ENCODE measurements around the gene MSRB1. TPM values are rescaled to one million over a fixed set of nuclear protein-coding genes. Genes with fewer than 3 reads are reported as not detected.
"Not testable (repeated sequence)": the region's sequence is repeated elsewhere in the genome, so short reads cannot be mapped to it uniquely, and the experiment has no call there.

MSRB1 gene
- total RNA-seq, 1 donor from 2014 or later = 35.0 TPM

DNA sequence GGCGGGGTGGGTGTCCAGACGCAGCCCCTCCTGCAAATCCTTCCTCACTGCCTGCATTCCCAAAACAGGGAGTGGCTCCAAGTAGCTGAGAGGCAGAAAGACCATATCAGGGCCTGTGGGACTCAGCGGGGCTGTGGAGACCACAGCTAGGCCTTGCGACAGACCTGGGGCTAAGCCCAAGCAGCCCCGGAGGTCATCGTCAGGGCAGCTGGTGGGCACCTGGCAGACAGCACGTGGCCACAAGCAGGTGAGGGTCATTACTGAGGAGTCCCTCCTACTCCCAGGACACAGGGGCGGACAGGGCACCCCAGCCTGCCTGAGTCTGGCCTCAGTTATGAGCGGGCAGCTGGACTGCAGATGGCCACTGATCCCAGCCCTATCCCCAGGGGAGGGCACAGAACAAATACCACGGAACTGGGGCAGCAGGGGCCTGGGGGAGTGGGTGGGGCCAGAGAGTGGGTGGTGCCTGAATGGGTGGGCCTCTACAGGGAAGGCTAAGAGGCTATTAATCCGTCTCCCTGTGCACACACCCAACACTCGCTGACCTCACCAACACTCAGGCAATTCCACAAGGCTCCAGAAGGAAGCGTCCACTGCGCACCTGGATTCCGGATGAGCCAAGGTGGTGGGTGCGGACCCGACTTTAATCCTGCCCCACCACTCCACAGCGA is 33.3 kb downstream of the MSRB1 start:
- H3K27ac Mint-ChIP-seq = no peak overlapping the region
- H3K36me3 Mint-ChIP-seq (ENCODE audit: low read depth) = no peaks in the 10 kb centered on the region
- H3K4me1 Mint-ChIP-seq (ENCODE audit: low read depth) = no peaks in the 10 kb centered on the region
- intact Hi-C loops (cut with micrococcal nuclease) = no loop called here
- no peak overlapping the region for H3K4me3 Mint-ChIP-seq (ENCODE audit: low read depth)
- DNase-seq (ENCODE audit: low spot score) = no peak
- peaks cover 4% of the 10 kb centered on the region for H3K27me3 Mint-ChIP-seq (ENCODE audit: low read depth)
- H3K9me3 Mint-ChIP-seq = no peaks in the 10 kb centered on the region

DNA sequence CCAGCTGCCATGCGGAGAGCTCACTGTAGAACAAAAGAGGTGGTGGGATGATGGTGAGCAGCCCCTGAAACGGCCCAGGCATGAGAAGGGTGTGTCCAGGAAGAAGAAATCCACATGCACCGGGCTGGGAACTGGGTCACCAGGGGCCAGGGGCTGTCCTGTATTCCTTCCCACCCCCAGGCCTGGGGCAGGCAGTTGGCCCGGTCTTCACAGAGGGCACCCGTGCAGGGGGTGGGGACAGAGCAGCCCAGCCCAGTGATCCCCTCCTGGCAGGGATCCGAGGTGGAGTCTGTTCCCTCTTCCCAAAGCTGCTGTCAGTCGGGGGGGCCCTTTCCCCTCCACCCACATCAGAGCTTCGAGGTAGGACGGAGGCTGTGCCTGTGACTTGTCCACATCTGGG is 34.0 kb downstream of the MSRB1 start:
- H3K4me1 Mint-ChIP-seq (ENCODE audit: low read depth) = no peaks in the 10 kb centered on the region
- no peak overlapping the region for H3K4me3 Mint-ChIP-seq (ENCODE audit: low read depth)
- H3K27ac Mint-ChIP-seq = no peak overlapping the region
- intact Hi-C loops (cut with micrococcal nuclease) = no loop called here
- H3K9me3 Mint-ChIP-seq = no peaks in the 10 kb centered on the region
- peaks cover 4% of the 10 kb centered on the region for H3K27me3 Mint-ChIP-seq (ENCODE audit: low read depth)
- DNase-seq (ENCODE audit: low spot score) = no peak
- H3K36me3 Mint-ChIP-seq (ENCODE audit: low read depth) = no peaks in the 10 kb centered on the region

DNA sequence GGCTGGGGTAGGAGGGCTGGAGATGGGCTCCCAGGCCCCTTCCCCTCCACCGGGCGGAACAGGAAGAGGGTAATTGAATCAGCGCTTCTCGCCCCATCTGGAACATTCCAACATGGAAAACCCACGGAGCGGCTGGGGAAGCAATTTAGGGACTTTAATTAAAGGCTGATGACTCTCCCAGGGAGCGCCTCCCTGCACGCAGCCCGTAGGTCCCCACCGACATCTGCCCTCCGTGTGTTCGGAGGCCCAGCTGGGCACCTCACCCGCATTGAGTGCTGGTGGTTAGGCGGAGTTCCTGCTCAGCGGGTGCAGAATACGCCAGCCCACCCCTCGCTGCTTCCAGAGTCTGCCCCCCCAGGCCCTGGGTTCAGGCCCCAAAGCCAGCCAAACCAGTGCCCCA is 34.8 kb downstream of the MSRB1 start:
- H3K4me3 Mint-ChIP-seq (ENCODE audit: low read depth) = no peak overlapping the region
- H3K27me3 Mint-ChIP-seq (ENCODE audit: low read depth) = peaks cover 4% of the 10 kb centered on the region
- H3K4me1 Mint-ChIP-seq (ENCODE audit: low read depth) = no peaks in the 10 kb centered on the region
- intact Hi-C loops (cut with micrococcal nuclease) = no loop called here
- DNase-seq (ENCODE audit: low spot score) = no peak
- no peaks in the 10 kb centered on the region for H3K36me3 Mint-ChIP-seq (ENCODE audit: low read depth)
- no peaks in the 10 kb centered on the region for H3K9me3 Mint-ChIP-seq
- no peak overlapping the region for H3K27ac Mint-ChIP-seq

DNA sequence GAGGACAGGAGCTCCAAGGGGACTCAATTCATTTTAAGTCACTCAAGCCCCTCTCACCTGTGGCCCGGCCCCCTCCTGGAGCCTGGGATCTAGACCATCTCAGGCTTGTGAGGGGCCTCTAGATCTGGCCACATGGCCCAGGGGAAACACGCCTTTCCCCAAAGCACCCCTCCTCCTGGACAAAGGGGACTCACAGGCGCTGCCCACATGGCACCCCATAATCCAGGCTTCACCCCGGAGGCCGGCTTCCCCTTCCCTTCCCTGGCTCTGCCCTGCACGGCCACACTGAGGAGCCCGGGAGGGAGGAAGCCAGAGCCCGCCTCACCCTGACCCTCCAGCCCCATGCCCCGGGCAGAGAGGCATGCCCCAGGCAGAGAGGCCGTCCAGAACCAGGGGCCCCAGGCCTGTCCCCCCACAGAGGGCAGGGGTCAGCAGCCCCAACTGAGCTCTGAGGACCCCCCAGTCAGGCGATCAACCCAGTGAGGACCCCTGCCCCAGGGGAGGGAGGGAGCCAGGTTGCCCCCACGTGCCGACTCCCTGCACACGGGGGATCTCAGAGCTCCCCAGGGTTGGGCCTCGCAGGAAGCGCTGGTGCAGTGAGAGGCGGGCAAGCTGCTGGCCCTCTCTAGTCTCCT is 35.7 kb downstream of the MSRB1 start:
- no peak overlapping the region for H3K27ac Mint-ChIP-seq
- DNase-seq (ENCODE audit: low spot score) = no peak
- H3K9me3 Mint-ChIP-seq = no peaks in the 10 kb centered on the region
- H3K4me3 Mint-ChIP-seq (ENCODE audit: low read depth) = no peak overlapping the region
- H3K27me3 Mint-ChIP-seq (ENCODE audit: low read depth) = peaks cover 4% of the 10 kb centered on the region
- H3K36me3 Mint-ChIP-seq (ENCODE audit: low read depth) = no peaks in the 10 kb centered on the region
- no peaks in the 10 kb centered on the region for H3K4me1 Mint-ChIP-seq (ENCODE audit: low read depth)
- intact Hi-C loops (cut with micrococcal nuclease) = no loop called here

DNA sequence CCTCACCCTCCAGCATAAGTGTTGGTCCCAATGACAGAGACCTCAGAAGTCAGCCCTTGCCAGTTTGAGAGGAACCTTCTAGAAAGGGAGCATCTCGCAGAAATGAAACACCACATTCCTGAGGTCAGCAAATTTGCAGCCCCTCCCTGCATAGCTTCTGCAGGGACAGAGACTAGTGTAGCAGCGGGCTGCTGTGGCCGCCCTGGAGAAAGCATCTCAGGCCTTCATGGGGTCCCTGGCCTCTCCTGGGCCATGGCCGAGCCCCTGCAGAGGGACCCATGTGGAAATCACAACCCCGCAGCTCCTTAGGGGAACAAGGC is 36.2 kb downstream of the MSRB1 start:
- Mint-ChIP-seq H3K27me3 (ENCODE audit: low read depth) (peaks cover 4% of the 10 kb centered on the region), H3K27ac (no peak overlapping the region), H3K9me3 (no peaks in the 10 kb centered on the region), H3K4me3 (ENCODE audit: low read depth) (no peak overlapping the region), H3K36me3 (ENCODE audit: low read depth) (no peaks in the 10 kb centered on the region), H3K4me1 (ENCODE audit: low read depth) (no peaks in the 10 kb centered on the region)
- no peak for DNase-seq (ENCODE audit: low spot score)
- intact Hi-C loops (cut with micrococcal nuclease) = no loop called here

DNA sequence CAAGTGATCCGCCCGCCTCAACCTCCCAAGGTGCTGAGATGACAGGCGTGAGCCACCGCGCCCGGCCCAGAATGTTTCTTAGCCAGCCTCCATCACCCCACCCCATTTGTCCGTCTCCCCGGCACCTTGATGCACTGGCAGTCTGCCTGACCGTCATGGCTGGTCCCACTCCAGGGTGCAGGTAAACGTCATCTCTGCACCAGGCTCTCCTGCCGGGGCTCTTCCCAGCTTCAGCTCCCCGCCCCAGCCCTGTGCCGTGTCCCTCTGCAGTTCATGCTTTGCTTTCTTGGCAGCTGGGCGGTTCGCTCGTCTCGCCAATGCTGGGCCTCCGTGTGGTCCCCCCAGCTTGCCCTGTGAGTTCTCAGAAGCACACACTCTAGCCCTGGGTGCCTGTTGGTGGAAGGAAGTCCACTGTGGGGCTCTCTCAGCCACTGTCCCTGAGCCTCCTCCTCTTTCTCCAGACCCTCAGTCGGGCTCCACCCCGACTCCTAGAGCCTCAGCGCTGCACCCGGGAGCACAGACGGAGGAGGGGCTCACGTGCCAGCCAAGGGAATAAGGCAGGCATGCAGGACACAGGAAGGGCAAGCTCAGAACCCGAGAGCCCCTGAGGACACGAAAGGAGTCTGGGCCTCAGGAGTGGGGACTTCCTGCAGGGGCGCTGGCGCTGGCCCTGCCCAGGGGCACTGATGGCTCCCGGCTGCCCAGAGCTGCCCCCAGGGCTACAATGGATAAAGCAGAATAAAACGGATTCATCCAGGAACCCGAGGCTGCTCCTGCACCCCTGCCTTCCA is 36.7 kb downstream of the MSRB1 start:
- no peak for DNase-seq (ENCODE audit: low spot score)
- no peaks in the 10 kb centered on the region for H3K36me3 Mint-ChIP-seq (ENCODE audit: low read depth)
- H3K4me1 Mint-ChIP-seq (ENCODE audit: low read depth) = no peaks in the 10 kb centered on the region
- H3K27ac Mint-ChIP-seq = no peak overlapping the region
- H3K27me3 Mint-ChIP-seq (ENCODE audit: low read depth) = peaks cover 4% of the 10 kb centered on the region
- H3K4me3 Mint-ChIP-seq (ENCODE audit: low read depth) = no peak overlapping the region
- intact Hi-C loops (cut with micrococcal nuclease) = no loop called here
- no peaks in the 10 kb centered on the region for H3K9me3 Mint-ChIP-seq

DNA sequence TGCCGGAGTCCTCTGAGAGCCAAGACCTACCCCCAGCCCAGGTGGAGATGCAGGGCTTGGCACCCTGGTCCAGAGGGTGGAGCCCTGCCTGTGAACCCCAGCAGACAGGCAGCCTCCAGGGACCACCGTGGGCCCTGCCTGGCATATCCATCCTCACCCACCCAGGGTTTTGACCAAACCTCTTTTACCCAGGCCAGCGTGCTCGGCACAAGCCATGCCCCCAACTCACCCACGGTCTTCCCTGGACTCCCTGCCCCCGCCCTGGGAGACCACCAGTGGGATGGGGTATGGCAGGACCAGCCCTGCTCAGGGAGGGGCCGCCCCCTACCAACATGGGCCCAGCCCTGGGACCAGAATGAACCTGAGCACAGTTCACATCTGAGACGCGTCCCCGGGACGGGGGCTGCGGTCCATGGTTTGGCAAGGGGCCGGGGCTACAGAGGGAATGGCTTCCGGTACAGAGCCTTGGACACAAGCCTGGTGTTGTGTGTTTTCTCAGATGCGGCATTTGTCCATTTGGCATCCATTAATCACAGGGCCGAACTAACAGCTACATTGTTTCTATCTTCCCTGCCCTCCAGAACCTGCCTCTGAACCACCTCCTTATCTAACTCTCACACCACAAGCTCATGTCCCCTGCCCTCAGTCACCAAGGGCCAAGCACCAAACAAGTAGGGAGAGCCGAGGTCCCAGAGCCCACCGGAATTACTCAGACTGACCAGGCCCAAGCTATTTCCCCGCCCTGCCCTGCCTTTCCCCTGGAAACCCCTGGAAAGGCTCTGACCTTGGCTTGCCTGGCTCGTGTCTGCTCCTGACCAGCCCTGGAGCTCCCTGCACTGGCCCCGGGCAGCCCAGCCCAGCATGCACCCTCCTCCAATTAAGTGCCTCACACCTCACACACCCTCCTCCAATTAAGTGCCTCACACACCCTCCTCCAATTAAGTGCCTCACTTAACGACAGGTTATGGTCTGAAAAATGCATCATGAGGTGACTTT is 38.9 kb downstream of the MSRB1 start:
- H3K27me3 Mint-ChIP-seq (ENCODE audit: low read depth) = peaks cover 4% of the 10 kb centered on the region
- H3K4me1 Mint-ChIP-seq (ENCODE audit: low read depth) = no peaks in the 10 kb centered on the region
- H3K9me3 Mint-ChIP-seq = no peaks in the 10 kb centered on the region
- DNase-seq (ENCODE audit: low spot score) = no peak
- intact Hi-C loops (cut with micrococcal nuclease) = no loop called here
- H3K4me3 Mint-ChIP-seq (ENCODE audit: low read depth) = no peak overlapping the region
- H3K36me3 Mint-ChIP-seq (ENCODE audit: low read depth) = no peaks in the 10 kb centered on the region
- no peak overlapping the region for H3K27ac Mint-ChIP-seq

DNA sequence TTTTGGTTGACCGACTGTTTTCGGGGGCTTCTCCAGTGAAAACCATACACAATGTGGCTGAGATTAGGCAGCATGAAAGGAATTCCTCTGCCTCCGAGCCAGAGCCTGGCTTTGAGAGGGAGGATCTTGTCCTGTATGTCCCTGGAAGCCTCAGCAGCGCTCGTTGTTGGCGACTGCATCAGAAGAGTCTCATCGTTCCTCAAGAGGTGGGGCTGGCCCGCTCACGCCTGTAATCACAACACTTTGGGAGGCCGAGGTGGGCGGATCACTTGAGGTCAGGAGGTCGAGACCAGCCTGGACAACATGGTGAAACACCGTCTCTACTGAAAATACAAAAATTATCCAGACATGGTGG is 39.8 kb downstream of the MSRB1 start:
- no peaks in the 10 kb centered on the region for H3K9me3 Mint-ChIP-seq
- DNase-seq (ENCODE audit: low spot score) = no peak
- intact Hi-C loops (cut with micrococcal nuclease) = no loop called here
- no peaks in the 10 kb centered on the region for H3K36me3 Mint-ChIP-seq (ENCODE audit: low read depth)
- no peak overlapping the region for H3K27ac Mint-ChIP-seq
- H3K27me3 Mint-ChIP-seq (ENCODE audit: low read depth) = peaks cover 2% of the 10 kb centered on the region
- no peak overlapping the region for H3K4me3 Mint-ChIP-seq (ENCODE audit: low read depth)
- no peaks in the 10 kb centered on the region for H3K4me1 Mint-ChIP-seq (ENCODE audit: low read depth)

DNA sequence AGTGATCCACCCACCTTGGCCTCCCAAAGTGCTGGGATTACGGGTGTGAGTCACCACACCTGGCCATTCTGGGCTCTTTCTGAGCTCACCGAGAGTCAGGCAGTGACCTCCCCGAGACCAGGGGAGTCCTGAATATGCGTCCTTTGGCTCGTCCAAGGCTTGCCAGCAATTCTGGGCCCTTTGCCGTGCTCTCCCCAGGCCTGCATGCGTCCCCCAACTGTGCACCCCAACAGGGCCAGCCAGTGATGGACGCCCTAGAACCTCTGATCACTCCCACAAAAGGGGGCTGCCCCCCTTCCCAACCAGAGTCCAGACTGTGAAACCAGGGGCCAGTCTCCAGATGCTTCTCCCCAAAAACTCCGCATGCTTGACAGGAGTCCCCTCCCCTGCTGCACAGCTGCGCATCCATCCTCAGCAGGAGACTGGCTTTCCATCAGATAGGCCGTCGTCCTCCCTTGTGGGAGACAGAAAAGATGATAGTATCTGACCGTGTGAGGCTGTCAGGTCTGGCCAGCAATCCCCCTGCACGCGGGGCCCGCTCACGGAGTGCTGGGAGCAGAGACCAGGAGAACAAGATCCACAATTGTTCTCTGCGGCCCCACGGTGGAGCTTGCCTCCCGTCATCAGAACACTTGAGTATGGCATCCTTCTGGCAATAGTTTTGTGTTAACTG is 40.3 kb downstream of the MSRB1 start:
- H3K9me3 Mint-ChIP-seq = no peaks in the 10 kb centered on the region
- H3K27ac Mint-ChIP-seq = no peak overlapping the region
- no peaks in the 10 kb centered on the region for H3K36me3 Mint-ChIP-seq (ENCODE audit: low read depth)
- no peak overlapping the region for H3K4me3 Mint-ChIP-seq (ENCODE audit: low read depth)
- H3K27me3 Mint-ChIP-seq (ENCODE audit: low read depth) = peaks cover 2% of the 10 kb centered on the region
- intact Hi-C loops (cut with micrococcal nuclease) = no loop called here
- no peak for DNase-seq (ENCODE audit: low spot score)
- H3K4me1 Mint-ChIP-seq (ENCODE audit: low read depth) = no peaks in the 10 kb centered on the region

DNA sequence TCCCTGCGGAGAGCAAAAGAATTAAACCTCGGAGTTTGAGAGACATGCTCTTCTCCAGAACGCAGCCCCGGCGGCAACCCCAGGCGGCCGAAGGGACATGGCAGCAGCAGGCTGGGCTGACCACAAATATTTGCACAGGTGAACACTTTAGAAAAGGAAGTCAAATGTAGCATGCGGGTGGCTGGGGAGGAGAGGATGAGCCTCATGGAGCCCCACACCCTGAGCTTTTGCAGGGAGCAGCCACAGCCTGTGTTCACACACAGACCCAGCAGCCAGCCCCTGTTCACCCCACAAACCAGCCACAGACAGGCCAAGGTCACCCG is 42.6 kb downstream of the MSRB1 start:
- Mint-ChIP-seq H3K27ac (no peak overlapping the region), H3K4me1 (ENCODE audit: low read depth) (no peaks in the 10 kb centered on the region), H3K27me3 (ENCODE audit: low read depth) (no peaks in the 10 kb centered on the region), H3K36me3 (ENCODE audit: low read depth) (no peaks in the 10 kb centered on the region), H3K4me3 (ENCODE audit: low read depth) (no peak overlapping the region), H3K9me3 (no peaks in the 10 kb centered on the region)
- DNase-seq (ENCODE audit: low spot score) = no peak
- intact Hi-C loops (cut with micrococcal nuclease) = no loop called here

DNA sequence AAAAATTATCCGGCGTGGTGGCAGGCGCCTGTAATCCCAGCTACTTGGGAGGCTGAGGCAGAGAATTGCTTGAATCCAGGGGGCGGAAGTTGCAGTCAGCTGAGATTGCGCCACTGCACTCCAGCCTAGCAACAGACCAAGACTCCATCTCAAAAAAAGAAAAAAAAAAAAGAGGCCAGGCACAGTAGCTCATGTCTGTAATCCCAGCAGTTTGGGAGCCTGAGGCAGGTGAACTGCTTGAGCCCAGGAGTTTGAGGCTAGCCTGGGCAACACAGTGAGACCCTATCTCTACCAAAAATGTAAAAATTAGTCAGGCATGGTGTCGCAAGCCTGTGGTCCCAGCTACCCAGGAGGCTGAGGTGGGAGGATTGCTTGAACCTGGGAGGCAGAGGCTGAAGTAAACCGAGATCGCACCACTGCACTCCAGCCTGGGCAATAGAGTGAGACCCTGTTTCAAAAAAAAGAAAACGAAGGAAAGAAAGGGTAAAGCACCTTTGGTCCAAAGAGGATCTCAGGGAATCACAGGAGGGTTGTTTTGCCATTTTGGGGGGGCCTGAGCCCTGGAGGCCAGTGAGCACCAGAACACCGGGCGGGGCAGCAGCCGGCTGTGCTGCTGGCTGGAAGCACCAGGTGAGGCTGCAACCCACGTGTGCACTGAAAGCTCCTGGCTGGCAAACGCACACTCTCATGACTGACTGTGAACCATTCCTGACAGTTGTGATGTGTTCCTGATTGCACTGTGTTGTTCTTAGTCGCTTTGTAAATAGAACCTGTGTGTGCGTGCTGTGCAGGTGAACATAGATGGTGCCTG is 43.2 kb downstream of the MSRB1 start:
- intact Hi-C loops (cut with micrococcal nuclease) = no loop called here
- no peaks in the 10 kb centered on the region for H3K36me3 Mint-ChIP-seq (ENCODE audit: low read depth)
- no peaks in the 10 kb centered on the region for H3K4me1 Mint-ChIP-seq (ENCODE audit: low read depth)
- no peak overlapping the region for H3K4me3 Mint-ChIP-seq (ENCODE audit: low read depth)
- no peak overlapping the region for H3K27ac Mint-ChIP-seq
- DNase-seq (ENCODE audit: low spot score) = no peak
- no peaks in the 10 kb centered on the region for H3K9me3 Mint-ChIP-seq
- H3K27me3 Mint-ChIP-seq (ENCODE audit: low read depth) = no peaks in the 10 kb centered on the region

DNA sequence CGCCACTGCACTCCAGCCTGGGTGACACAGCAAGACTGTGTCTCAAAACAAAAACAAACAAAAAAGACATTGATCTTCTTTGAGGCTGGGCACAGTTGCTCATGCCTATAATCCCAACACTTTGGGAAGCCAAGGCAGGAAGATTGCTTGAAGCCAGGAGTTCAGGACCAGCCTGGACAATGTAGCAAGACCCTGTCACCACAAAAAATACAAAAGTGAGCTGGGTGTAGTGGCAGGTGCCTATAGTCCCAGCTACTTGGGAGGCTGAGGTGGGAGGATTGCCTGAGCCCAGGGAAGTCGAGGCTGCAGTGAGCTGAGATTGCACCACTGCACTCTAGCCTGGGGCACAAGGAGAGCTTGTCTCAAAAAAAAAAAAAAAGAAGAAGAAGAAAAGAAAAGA is 45.3 kb downstream of the MSRB1 start:
- intact Hi-C loops (cut with micrococcal nuclease) = not testable (repeated sequence)

More for the DNA sequence above, 45.3 kb downstream of the MSRB1 start:
- DNase-seq (ENCODE audit: low spot score); H3K4me3 Mint-ChIP-seq (ENCODE audit: low read depth); H3K27ac Mint-ChIP-seq; H3K9me3 Mint-ChIP-seq; H3K36me3 Mint-ChIP-seq (ENCODE audit: low read depth); H3K4me1 Mint-ChIP-seq (ENCODE audit: low read depth); H3K27me3 Mint-ChIP-seq (ENCODE audit: low read depth): not testable (repeated sequence)
